Sigmoid colon (tissue), 4 donors: ENCODE data around the gene G3BP2.

Source experiments
- CTCF ChIP-seq, 4 experiments: fragments of 450-650 bp in 3 of 4; fragments of 200-600 bp in 1 of 4; IDR thresholded peaks; one replicate each; pipeline ENCODE4 v1.5.1; 2016 to 2019; ENCODE audit warnings: antibody characterized with exemption in 4 of 4, mild to moderate bottlenecking in 3 of 4, moderate library complexity in 2 of 4
- EP300 ChIP-seq, 4 donors: sonication (generic); formaldehyde crosslinking; IDR thresholded peaks; one replicate each; pipeline ENCODE4 v1.6.1; 2017; ENCODE audit warnings: antibody characterized with exemption in 4 of 4
- POLR2A ChIP-seq, 2 donors: fragments of 450-650 bp; IDR thresholded peaks; one replicate each; pipeline ENCODE4 v1.6.1; 2016; ENCODE audit warnings: antibody characterized with exemption in 2 of 2, mild to moderate bottlenecking in 2 of 2, moderate library complexity in 2 of 2

GRCh38 chr4:75679876-75680575, 6.8 kb upstream of the G3BP2 start:
- no peak for TF ChIP-seq CTCF (IDR thresholded peaks at IDR 0.05)
- no peak for TF ChIP-seq EP300 (IDR thresholded peaks at IDR 0.05)
- no peak for TF ChIP-seq POLR2A (IDR thresholded peaks at IDR 0.05)
